Keratinocyte (primary cell): ENCODE results near the gene PIGZ.

ENCODE experiments used
- CTCF ChIP-seq, 3 experiments: IDR thresholded peaks in 1 of 3; conservative IDR thresholded peaks in 1 of 3; optimal IDR thresholded peaks in 1 of 3; 2 replicates in 2 of 3; 3 replicates in 1 of 3; pipeline versions ENCODE3 to v1.5.1; 2011; ENCODE audit warnings: low read length in 3 of 3, mild to moderate bottlenecking in 3 of 3, moderate library complexity in 2 of 3, control low read depth in 1 of 3, inconsistent platforms in 1 of 3; ENCODE audit not compliant: insufficient read depth in 2 of 3; ENCODE audit errors: extremely low read depth in 1 of 3
- EZH2 ChIP-seq: IDR thresholded peaks from one replicate; pipeline ENCODE4 v1.6.1; 2012; ENCODE audit warnings: inconsistent platforms, mild to moderate bottlenecking, low read length, moderate library complexity

DNA sequence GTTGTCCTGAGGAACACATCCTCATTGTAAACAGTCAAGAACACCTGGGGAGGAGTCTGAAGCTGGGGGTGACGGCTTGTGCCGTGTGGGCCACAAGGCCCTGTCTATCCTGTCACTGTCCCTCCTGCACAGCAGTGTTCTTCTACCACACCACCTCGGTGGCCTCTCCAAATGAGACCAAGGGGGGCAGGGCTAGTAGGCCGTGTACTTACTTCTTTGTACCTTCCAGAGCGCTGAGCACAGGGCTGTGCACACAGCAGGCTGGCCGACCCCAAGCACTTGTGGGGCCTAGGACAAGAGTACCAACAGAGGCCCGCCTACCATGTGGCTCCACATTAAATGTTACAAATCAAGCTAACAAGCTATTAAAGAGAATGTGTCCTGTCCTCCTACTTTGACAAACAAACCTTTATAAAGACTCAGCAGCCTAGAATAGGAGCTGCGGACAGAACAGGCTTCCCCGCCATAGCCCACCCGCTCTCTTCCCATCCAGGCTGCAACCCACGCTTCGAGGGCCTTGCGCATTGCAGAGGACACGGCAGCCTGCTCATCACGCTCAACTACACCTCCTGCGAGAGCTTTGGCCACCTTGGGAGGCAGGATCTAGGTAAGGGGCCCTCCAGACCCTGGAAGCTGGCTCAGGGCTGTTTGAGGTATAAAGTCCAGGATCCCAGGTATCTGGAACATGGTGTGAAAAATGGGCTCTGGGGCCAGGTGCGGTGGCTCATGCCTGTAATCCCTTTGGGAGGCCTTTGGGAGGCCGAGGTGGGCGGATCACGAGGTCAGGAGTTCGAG lies 30.5 kb upstream of the PIGZ start:
- no peak for TF ChIP-seq CTCF (optimal IDR thresholded peaks at IDR 0.05 in 1 of 3, IDR thresholded peaks at IDR 0.05 in 1 of 3, conservative IDR thresholded peaks at IDR 0.05 in 1 of 3; ENCODE audit: extremely low read depth in 1 of 3, insufficient read depth in 2 of 3, low read length in 3 of 3)
- TF ChIP-seq EZH2: no peak
